Activated gamma-delta T cell treated with anti-CD3 and anti-CD28 coated beads, Interleukin-2, amount 50 U/mL, for 16 hours (primary cell): ENCODE measurements around the gene CASTOR1.

Experiments used
- DNase-seq: peaks from one replicate; pipeline ENCODE4 v3.0.0-alpha.2; 2020; ENCODE audit warnings: low read depth

Gene CASTOR1

DNA sequence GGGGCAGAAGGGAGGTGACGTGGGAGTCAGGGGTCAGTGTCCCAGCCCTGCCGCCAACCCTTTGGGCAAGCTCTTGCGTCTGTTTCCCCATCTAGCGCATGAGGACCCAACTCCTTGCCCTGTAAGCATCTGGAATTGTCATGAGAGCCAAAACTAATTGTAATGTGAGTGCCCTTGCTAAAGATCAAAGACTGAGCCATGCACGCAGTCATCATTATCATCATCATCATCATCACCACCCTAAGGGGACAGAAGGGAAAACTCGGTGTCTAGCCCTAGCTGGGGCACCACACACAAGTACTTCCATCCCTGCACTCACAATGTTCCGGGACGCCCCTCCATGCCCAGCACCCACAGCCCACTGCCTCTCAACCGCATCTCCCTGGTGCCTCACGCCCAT is 45.2 kb downstream of the CASTOR1 start:
- no peak for DNase-seq

DNA sequence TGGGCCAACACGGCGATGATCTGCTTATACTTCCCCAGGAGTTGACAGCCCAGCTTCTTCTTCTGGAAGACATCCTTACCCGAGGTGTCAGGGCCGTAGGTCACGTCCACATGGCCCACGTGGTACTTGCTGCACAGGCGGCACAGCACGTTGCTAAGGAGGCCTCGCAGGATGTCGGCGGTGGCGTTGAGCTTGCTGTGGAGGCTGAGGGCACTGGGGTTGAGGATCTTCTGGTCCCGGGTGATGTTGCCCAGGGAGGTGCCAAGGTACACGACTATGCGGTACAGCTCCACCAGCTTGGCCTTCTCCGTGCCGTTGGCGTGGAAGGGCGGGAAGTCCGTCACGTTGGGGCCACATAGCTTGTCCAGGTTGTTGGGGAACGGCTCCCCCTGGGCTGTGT is 45.6 kb downstream of the CASTOR1 start:
- no peak for DNase-seq

DNA sequence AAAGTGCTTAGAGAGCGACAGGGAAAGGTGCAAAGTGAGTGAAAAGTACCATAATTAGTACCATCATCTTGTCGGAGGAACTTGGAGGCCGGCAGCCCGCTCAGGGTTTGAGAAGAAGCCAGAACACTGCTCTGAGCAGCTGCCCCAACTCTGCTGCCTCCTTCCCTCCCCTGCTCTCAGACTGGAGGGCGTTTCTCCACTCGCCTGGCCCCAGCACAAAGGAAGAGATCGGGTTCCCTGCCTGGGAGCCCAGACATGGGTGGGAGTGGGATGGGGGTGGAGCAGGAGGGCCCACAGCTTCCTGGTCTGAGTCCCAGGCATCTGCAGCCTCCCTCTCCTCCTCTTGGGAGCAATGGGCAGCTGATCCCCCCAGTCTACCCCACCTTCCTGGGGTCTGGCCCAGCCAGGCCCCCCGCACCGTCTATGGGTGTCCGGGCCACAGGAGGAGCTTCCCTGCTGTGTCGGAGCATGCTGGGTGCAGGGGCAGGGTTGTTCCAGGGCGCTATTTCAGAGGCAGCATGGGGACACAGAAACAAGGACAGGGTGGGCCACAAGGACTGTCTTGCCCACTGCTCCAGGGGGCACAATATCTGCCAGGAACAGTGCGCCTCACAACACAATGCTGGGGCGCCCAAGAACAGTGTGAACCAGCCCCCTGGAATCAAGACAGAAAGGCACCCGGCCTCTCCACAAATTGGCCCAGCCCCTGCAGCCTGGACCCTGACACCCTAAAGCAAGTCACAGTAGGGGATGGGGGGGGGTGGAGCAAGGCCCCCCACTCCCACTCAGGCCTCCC is 47.5 kb downstream of the CASTOR1 start:
- DNase-seq: no peak

DNA sequence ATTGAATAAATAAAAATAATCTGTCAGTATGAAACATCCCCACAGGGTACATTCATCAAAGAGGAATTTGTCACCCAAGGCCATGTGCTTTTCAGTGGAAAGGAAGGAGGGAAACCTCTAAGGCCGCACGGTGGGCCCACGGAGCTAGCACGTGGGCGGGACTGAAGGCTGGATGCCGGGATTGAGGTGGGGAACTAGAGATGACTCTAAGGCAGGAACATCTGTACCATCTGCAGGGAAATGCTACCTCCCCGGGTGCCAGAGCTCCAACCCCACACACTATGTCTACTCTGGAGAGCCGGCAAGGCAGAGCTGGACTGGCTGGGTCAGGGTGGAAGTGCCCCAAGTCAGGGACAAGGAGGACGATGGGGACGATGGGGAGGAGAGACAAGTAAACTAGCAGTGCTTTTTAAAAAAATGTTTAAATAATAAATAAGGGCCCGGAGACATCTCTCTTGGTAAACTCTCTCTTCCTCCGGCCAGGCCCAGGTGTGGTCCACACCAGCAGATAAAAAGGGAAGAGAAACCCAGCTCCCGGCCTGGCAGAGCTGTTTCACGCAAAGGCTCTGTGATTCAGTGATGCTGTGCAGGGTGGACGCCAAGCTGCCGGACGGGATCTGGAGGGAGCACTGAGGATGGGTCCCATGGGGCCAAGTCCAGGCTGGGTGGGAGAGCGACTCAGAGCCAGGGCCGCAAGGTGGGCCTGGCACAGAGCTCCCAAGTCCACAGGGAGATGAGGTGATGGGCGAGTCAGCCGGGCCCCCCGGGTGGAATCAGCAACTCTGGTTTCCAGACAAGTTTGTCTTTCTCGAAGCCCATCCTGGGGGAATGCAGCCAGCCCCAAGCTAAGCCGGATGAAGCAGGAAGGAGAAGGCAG is 48.5 kb downstream of the CASTOR1 start:
- DNase-seq: no peak

DNA sequence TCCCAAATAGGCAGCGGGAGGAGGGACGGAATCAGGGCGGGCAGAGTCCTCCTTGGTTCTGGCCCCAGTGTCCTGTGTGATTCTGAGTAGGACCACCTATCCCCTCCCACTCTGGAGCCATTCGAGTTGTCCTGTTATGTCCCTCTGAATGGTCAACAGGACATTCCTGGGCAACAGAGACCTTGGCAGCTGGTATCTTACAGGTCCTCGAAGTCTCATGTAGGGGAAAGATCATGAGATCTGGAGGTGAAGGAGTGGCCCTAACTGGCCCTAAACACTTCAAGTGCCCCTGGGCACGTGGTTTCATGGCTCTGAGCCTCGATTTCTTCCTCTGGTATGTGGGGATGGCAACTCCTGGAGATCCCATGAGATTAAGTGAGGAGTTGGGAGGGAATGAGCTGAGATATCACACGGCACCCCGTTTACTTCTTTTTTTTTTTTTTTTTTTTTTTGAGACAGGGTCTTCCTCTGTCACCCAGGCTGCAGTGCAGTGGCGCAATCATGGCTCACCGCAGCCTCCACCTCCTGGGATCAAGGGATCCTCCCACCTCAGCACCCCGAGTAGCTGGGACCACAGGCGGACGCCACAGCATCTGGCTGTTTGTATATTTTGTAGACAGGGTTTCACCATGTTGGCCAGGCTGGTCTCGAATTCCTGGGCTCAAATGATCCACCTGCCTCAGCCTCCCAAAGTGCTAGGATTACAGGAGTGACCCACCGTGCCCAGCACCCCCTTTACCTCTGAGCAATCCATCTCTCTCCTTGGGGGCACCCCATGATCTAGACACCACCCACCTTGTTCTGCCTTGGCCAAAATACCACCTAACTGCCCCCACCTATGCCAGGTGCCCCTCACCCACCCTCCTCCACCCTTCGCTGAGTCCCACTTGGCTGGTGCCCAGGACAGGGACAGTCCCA is 49.6 kb downstream of the CASTOR1 start:
- DNase-seq: no peak

DNA sequence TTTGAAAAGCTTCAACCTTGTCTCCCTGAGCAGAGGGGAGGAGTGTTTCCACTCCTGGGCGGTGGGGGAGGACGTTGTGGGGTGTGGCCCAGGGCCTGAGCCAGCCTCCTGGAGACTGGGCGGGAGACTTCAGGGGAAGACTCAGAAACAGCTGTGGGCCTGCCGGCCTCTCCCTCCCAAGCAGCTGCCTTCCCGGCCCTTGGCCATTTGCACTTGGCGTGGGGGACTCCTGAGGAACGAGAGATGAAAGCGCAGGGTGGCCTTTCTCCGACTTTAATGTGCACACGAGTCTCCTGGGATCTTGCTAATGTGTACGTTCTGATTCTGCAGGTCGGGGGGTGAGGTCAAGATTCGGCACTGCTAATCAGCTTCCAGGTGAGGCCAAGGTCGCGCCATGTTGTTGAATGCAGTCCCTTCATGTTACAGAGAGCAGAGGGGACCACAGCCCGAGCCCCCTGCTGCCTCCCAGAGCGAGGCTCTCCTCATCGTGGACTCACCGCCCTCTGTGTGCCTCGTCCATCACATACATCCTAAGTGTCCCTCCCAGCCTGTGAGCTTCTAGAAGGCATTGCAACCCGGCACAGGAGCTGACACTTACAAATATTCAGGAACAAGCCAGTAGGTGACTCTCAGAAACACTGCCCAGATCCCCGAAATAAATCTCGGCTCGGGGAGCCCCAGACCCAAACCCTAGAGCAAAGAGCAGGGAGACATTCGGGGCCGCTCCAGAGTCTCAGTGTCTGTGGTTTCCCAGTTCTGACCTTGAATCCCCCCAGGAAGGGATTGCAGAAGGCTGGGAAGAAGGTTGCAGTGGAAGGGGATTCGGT is 50.4 kb downstream of the CASTOR1 start:
- DNase-seq: no peak

DNA sequence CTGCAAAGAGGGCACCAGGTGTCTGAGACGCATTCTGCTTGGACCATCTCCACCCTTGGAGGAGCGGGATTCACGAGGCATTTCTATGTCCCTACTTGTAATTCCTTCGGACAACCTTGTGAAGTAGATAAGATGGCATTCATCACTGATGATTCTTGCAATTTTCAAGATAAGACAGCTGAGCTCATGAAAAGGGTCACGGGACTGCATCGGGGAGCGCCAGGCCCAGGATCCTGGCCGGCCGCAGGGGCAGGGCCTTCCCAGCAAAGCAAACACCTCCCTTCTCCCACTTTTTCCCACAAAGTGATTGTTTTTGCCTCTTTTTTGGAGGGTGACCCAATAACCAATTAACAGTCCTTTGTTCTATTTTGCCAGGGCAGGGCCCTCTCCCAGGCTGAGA is 51.2 kb downstream of the CASTOR1 start:
- DNase-seq: no peak

DNA sequence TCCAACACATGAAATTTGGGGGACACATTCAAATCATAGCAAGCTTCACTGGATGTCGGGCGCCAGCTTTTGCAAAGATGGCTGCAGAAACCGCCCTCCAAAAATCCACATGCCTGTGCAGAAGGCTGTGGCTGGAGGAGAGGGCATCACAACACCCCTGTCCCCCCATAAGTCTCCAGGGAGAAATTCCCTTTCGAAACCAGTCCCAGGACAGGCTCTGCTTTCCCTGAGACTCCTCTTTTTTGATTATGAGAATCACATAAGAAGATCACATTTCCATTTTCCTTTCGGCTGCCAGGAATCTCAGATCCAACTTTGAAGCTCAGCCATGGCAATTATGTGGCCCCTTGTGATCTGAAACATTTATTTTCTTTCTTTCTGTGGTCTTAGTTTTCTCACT is 52.4 kb downstream of the CASTOR1 start:
- no peak for DNase-seq

DNA sequence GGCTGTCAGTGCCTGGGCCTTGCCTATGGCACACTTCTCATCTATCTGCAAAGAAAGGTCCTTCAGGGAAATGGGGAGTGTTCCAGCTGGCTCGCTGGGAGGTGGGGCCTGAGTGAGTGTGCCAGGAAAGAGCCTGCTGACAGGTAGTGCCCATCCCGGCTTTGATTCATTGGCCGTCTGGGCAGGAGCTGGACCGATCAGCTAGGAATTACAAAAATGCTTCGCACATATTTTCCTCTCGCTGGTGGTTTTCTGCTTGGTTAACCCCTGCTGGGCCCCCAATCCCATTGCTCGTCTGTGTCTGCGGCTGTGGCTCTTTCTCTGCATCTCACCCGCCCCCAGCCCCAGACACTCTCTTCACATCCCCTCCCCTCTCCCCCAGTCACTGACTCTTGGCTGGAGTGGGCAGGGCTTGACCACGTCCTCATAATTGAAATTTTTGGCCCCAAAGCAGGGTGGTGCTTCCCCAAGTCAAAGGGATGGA is 53.6 kb downstream of the CASTOR1 start:
- no peak for DNase-seq
